M059J (cell line): ENCODE measurements around the gene KRT25. TPM values are rescaled to one million over a fixed set of nuclear protein-coding genes. Genes with fewer than 3 reads are reported as not detected.

Experiments used
- total RNA-seq: library from RNA; depleted of rRNA; stranded (reverse); fragments of >200 nt; shearing (Covaris generic); gene quantifications from 2 replicates; pipeline ENCODE4 v1.2.3, GENCODE V29; 2014; rRNA removed

The KRT25 gene
- total RNA-seq, 1 experiment from 2014 or later = not detected

Other genes with a start within 250 kb of the KRT25 start
- not detected in 2 replicates for gene CCR7, start 189.9 kb downstream of the KRT25 start, total RNA-seq
- gene SMARCE1, start 107.5 kb downstream of the KRT25 start, total RNA-seq = 60.9 and 95.0 TPM in 2 replicates
- 0.07 TPM in 1 of 2 replicates, not detected in the other for gene KRT222, start 90.2 kb downstream of the KRT25 start, total RNA-seq
- gene KRT24, start 51.6 kb downstream of the KRT25 start, total RNA-seq = not detected in 2 replicates
- gene KRT26, start 16.9 kb upstream of the KRT25 start, total RNA-seq = not detected in 2 replicates
- not detected in 2 replicates for gene KRT27, start 27.2 kb upstream of the KRT25 start, total RNA-seq
- not detected in 2 replicates for gene KRT28, start 44.6 kb upstream of the KRT25 start, total RNA-seq
- gene KRT10, start 67.3 kb upstream of the KRT25 start, total RNA-seq = 42.0 and 66.9 TPM in 2 replicates
- gene KRT12, start 111.9 kb upstream of the KRT25 start, total RNA-seq = not detected in 2 replicates
- 0.17 TPM in 1 of 2 replicates, not detected in the other for gene KRT20, start 129.9 kb upstream of the KRT25 start, total RNA-seq
- not detected in 2 replicates for gene KRT23, start 182.3 kb upstream of the KRT25 start, total RNA-seq
- gene KRT39, start 211.6 kb upstream of the KRT25 start, total RNA-seq = 0.20 TPM in 1 of 2 replicates, not detected in the other
- gene KRT40, start 229.0 kb upstream of the KRT25 start, total RNA-seq = not detected in 2 replicates
- gene KRTAP3-3, start 238.8 kb upstream of the KRT25 start, total RNA-seq = 0.22 TPM in 1 of 2 replicates, not detected in the other
- not detected in 2 replicates for gene KRTAP3-2, start 244.6 kb upstream of the KRT25 start, total RNA-seq